Measurements from ENCODE around the gene FAM98C.

DNA sequence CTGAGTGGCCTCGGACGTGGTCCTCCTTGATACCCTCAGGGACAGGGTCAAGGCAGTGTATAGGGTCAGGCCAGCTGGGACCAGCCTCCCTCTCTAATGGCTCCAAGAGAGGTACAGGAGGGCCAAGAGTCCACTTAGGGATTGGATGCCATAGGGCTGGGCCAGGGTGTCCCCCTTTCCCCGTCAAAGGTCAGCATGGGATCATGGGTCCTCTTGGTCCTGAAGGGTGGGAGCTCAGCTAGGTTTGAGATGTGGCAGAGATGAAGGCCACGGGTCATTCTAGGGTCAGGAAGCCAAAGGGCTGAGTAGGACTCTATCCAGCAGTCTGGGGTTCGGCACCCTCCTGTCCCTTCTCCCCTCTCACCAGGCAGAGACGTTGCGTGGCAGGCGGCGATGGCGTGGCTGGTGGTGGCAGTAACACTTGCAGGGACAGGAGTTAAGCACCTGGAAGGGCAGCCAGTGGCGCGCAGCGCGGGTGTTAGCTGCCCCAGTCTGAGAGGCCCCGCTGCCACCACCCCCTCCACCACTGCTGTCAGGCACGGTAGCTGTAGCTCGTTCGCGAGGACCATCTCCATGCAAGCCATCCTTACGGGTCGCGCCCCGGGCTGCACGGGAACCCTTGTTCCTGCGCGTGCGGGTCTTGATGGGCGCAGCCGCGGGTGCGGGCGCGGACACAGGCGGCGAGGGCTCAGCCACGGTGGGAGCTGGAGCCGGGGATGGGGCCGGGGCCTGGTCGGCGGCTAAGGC lies 17.7 kb upstream of the FAM98C start:
- TF ChIP-seq, protein P1, sequence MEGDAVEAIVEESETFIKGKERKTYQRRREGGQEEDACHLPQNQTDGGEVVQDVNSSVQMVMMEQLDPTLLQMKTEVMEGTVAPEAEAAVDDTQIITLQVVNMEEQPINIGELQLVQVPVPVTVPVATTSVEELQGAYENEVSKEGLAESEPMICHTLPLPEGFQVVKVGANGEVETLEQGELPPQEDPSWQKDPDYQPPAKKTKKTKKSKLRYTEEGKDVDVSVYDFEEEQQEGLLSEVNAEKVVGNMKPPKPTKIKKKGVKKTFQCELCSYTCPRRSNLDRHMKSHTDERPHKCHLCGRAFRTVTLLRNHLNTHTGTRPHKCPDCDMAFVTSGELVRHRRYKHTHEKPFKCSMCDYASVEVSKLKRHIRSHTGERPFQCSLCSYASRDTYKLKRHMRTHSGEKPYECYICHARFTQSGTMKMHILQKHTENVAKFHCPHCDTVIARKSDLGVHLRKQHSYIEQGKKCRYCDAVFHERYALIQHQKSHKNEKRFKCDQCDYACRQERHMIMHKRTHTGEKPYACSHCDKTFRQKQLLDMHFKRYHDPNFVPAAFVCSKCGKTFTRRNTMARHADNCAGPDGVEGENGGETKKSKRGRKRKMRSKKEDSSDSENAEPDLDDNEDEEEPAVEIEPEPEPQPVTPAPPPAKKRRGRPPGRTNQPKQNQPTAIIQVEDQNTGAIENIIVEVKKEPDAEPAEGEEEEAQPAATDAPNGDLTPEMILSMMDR (IDR thresholded peaks at IDR 0.05) = no peak
- TF ChIP-seq POLR2A (IDR thresholded peaks at IDR 0.05) = no peak

Data from right lobe of liver (tissue), 4 donors.